ENCODE measurements around the gene NKAPD1.
"Not testable (repeated sequence)": the region's sequence is repeated elsewhere in the genome, so short reads cannot be mapped to it uniquely, and the experiment has no call there.

The NKAPD1 gene

GRCh38 chr11:112073941-112074811 is at the start of gene NKAPD1, which contains the start of gene PIH1D2:
NKAPD1 (plus strand) TSS chr11:112074299; CDS start chr11:112075575, 1,276 bp downstream.
PIH1D2 (minus strand) TSS chr11:112074017; CDS start chr11:112073174, 843 bp downstream.
- peak; percentile 72 for DNase-seq

- peak; percentile 73 to 77 for DNase-seq
Measured at GRCh38 chr11:112024773-112025678, 49.1 kb upstream of the NKAPD1 start, which contains the start of gene DLAT. DLAT (plus strand) TSS chr11:112025408; CDS start chr11:112025473, 65 bp downstream.

GRCh38 chr11:112025707-112026106 is 48.4 kb upstream of the NKAPD1 start:
- no peak for DNase-seq

GRCh38 chr11:112026784-112027410 is 47.2 kb upstream of the NKAPD1 start:
- not testable (repeated sequence) for DNase-seq

GRCh38 chr11:112029460-112029859 is 44.6 kb upstream of the NKAPD1 start:
- no peak for DNase-seq

GRCh38 chr11:112033902-112034301 is 40.2 kb upstream of the NKAPD1 start:
- no peak for DNase-seq

- DNase-seq, result no peak
Measured at GRCh38 chr11:112037527-112037926, 36.6 kb upstream of the NKAPD1 start.

- no peak for DNase-seq
Measured at GRCh38 chr11:112042161-112042960, 31.7 kb upstream of the NKAPD1 start.

- DNase-seq, result no peak
Measured at GRCh38 chr11:112042961-112043304, 31.2 kb upstream of the NKAPD1 start.

- no peak for DNase-seq
Measured at GRCh38 chr11:112044961-112045360, 29.1 kb upstream of the NKAPD1 start.

- DNase-seq, result not testable (repeated sequence)
Measured at GRCh38 chr11:112046647-112047046, 27.5 kb upstream of the NKAPD1 start.

GRCh38 chr11:112048256-112048655 is 25.8 kb upstream of the NKAPD1 start:
- DNase-seq, result not testable (repeated sequence)

GRCh38 chr11:112049777-112050176 is 24.3 kb upstream of the NKAPD1 start:
- DNase-seq, result no peak

- DNase-seq, result no peak
Measured at GRCh38 chr11:112050721-112051120, 23.4 kb upstream of the NKAPD1 start.

- DNase-seq, result no peak
Measured at GRCh38 chr11:112051768-112052167, 22.3 kb upstream of the NKAPD1 start.

- no peak for DNase-seq
Measured at GRCh38 chr11:112057170-112057569, 16.9 kb upstream of the NKAPD1 start.

GRCh38 chr11:112058103-112058502 is 16.0 kb upstream of the NKAPD1 start:
- DNase-seq, result no peak

- DNase-seq, result no peak
Measured at GRCh38 chr11:112062923-112063322, 11.2 kb upstream of the NKAPD1 start.

- no peak for DNase-seq
Measured at GRCh38 chr11:112082729-112083128, 8.6 kb downstream of the NKAPD1 start.

- DNase-seq, result peak; percentile 32 to 33
Measured at GRCh38 chr11:112085822-112086421, 11.8 kb downstream of the NKAPD1 start.

- peak; percentile 93 for DNase-seq
Measured at GRCh38 chr11:112086422-112087191, 12.5 kb downstream of the NKAPD1 start, which contains the start of the genes SDHD and TIMM8B. SDHD (plus strand) TSS chr11:112086873; CDS start chr11:112086908, 35 bp downstream. TIMM8B (minus strand) TSS chr11:112086756; CDS start chr11:112086723, 33 bp downstream.

Measured in activated CD4-positive, alpha-beta T cell treated with anti-CD3 and anti-CD28 coated beads, Interleukin-2, amount 50 U/mL, for 4 hours (primary cell).